OCI-LY3 (cell line): ENCODE measurements around the gene HIVEP2.

Experiments used
- H2AFZ ChIP-seq: fragments of 200-600, 300-600 bp; shearing (Covaris generic); 2 replicates; pipeline ENCODE4 v1.6.0; 2014; ENCODE audit warnings: antibody characterized with exemption, low read depth, low read length
- H3K27ac ChIP-seq: fragments of 200-600, 300-600 bp; sonication (generic); 2 replicates; pipeline ENCODE4 v1.5.1; 2014; ENCODE audit warnings: mild to moderate bottlenecking, low read length, moderate library complexity, mixed read lengths
- H3K27me3 ChIP-seq: fragments of 200-600, 300-600 bp; sonication (generic); 2 replicates; pipeline ENCODE4 v1.6.1; 2014; ENCODE audit warnings: low read depth, low read length, mixed read lengths
- H3K36me3 ChIP-seq: fragments of 200-600, 300-600 bp; sonication (generic); replicated peaks from 2 replicates; pipeline ENCODE3; 2014; ENCODE audit warnings: low read depth, low read length, mixed read lengths
- H3K4me1 ChIP-seq: fragments of 300-600, 200-600 bp; sonication (generic); 2 replicates; pipeline ENCODE4 v1.6.1; 2014; ENCODE audit warnings: low read length, mixed read lengths
- H3K4me2 ChIP-seq: fragments of 200-600, 300-600 bp; sonication (generic); 2 replicates; pipeline ENCODE4 v1.6.1; 2014; ENCODE audit warnings: low read length, mixed read lengths
- H3K4me3 ChIP-seq: fragments of 300-600, 200-600 bp; sonication (generic); 2 replicates; pipeline ENCODE4 v1.5.1; 2014; ENCODE audit warnings: antibody characterized with exemption, mild to moderate bottlenecking, low read length, moderate library complexity
- H3K79me2 ChIP-seq: fragments of 300-600, 200-600 bp; shearing (Covaris generic); 2 replicates; pipeline ENCODE4 v1.6.1; 2014; ENCODE audit warnings: mild to moderate bottlenecking, low read length, mixed read lengths
- H3K9ac ChIP-seq: fragments of 300-600, 200-600 bp; shearing (Covaris generic); 2 replicates; pipeline ENCODE4 v1.6.0; 2014; ENCODE audit warnings: mild to moderate bottlenecking, low read length, moderate library complexity
- H3K9me3 ChIP-seq: fragments of 200-600, 300-600 bp; shearing (Covaris generic); 2 replicates; pipeline ENCODE4 v1.6.1; 2014; ENCODE audit warnings: low read length, mixed read lengths; ENCODE audit not compliant: insufficient read depth
- H4K20me1 ChIP-seq: fragments of 200-600, 300-600 bp; sonication (generic); 2 replicates; pipeline ENCODE4 v1.6.1; 2016; ENCODE audit warnings: low read length, mixed read lengths; ENCODE audit not compliant: insufficient read depth
- CTCF ChIP-seq: fragments of 200-600, 300-600 bp; sonication (generic); IDR thresholded peaks from 2 replicates; pipeline ENCODE4 v1.5.1; 2014; ENCODE audit warnings: antibody characterized with exemption, low read length, low read depth
- EZH2phosphoT487 ChIP-seq: fragments of 200-600 bp; shearing (Covaris generic); IDR thresholded peaks from 2 replicates; pipeline ENCODE4 v1.6.1; 2018; ENCODE audit warnings: antibody characterized with exemption, mixed run types, low read depth

Gene HIVEP2

GRCh38 chr6:142881761-142882160 lies 63.2 kb downstream of the HIVEP2 start:
- no peak for TF ChIP-seq EZH2phosphoT487
- no peak for TF ChIP-seq CTCF
- H3K27me3 ChIP-seq, result no peaks in the 10 kb centered on the region
- peaks cover 12% of the 10 kb centered on the region; the same call in 1 of the 2 replicates for H4K20me1 ChIP-seq
- H2AFZ ChIP-seq, result no peak overlapping the region
- peaks cover 27% of the 10 kb centered on the region for H3K79me2 ChIP-seq
- H3K4me3 ChIP-seq, result no peak overlapping the region
- H3K4me1 ChIP-seq, result peaks cover 40% of the 10 kb centered on the region
- H3K9me3 ChIP-seq, result no peaks in the 10 kb centered on the region
- no peak overlapping the region for H3K4me2 ChIP-seq
- no peak overlapping the region for H3K9ac ChIP-seq
- H3K27ac ChIP-seq, result no peak overlapping the region
- H3K36me3 ChIP-seq, result no peaks in the 10 kb centered on the region

- no peak overlapping the region for H3K4me2 ChIP-seq
- H3K9me3 ChIP-seq, result no peaks in the 10 kb centered on the region
- no peaks in the 10 kb centered on the region for H3K36me3 ChIP-seq
- no peak overlapping the region for H3K27ac ChIP-seq
- H3K79me2 ChIP-seq, result peaks cover 27% of the 10 kb centered on the region
- H3K9ac ChIP-seq, result no peak overlapping the region
- no peaks in the 10 kb centered on the region for H3K27me3 ChIP-seq
- TF ChIP-seq EZH2phosphoT487, result no peak
- peaks cover 12% of the 10 kb centered on the region; the same call in 1 of the 2 replicates for H4K20me1 ChIP-seq
- no peak overlapping the region for H2AFZ ChIP-seq
- peaks cover 36% of the 10 kb centered on the region for H3K4me1 ChIP-seq
- no peak overlapping the region for H3K4me3 ChIP-seq
Measured at GRCh38 chr6:142881290-142881689, 63.7 kb downstream of the HIVEP2 start.

GRCh38 chr6:142880201-142880600 lies 64.8 kb downstream of the HIVEP2 start:
- Histone ChIP-seq H3K27ac (no peak overlapping the region), H4K20me1 (peaks cover 10% of the 10 kb centered on the region; the same call in 1 of the 2 replicates), H2AFZ (no peak overlapping the region), H3K27me3 (no peaks in the 10 kb centered on the region), H3K4me3 (no peak overlapping the region), H3K36me3 (no peaks in the 10 kb centered on the region), H3K79me2 (peaks cover 19% of the 10 kb centered on the region), H3K9me3 (no peaks in the 10 kb centered on the region), H3K4me2 (no peak overlapping the region), H3K9ac (no peak overlapping the region), H3K4me1 (peaks cover 25% of the 10 kb centered on the region)
- no peak for TF ChIP-seq EZH2phosphoT487
- TF ChIP-seq CTCF, result no peak

GRCh38 chr6:142879527-142879926 lies 65.4 kb downstream of the HIVEP2 start:
- no peaks in the 10 kb centered on the region for H3K27me3 ChIP-seq
- H3K9ac ChIP-seq, result no peak overlapping the region
- TF ChIP-seq CTCF, result no peak
- TF ChIP-seq EZH2phosphoT487, result no peak
- peaks cover 13% of the 10 kb centered on the region for H3K79me2 ChIP-seq
- no peak overlapping the region for H3K27ac ChIP-seq
- H4K20me1 ChIP-seq, result peaks cover 4% of the 10 kb centered on the region; the same call in 1 of the 2 replicates
- no peak overlapping the region for H2AFZ ChIP-seq
- H3K4me3 ChIP-seq, result no peak overlapping the region
- H3K4me2 ChIP-seq, result no peak overlapping the region
- peaks cover 19% of the 10 kb centered on the region for H3K4me1 ChIP-seq
- no peaks in the 10 kb centered on the region for H3K9me3 ChIP-seq
- H3K36me3 ChIP-seq, result no peaks in the 10 kb centered on the region
